GM23338 (cell line): Measurements from ENCODE around the gene MED13L.

ENCODE experiments used
- CREB1 ChIP-seq: fragments of 250-450 bp; sonication (Bioruptor Pico); IDR thresholded peaks from 2 replicates; pipeline ENCODE4 v1.5.0; 2020; ENCODE audit warnings: low read depth, mild to moderate bottlenecking, moderate library complexity
- EZH2 ChIP-seq: fragments of 200-600 bp; sonication (generic); IDR thresholded peaks from one replicate; pipeline ENCODE4 v1.8.0; 2017; ENCODE audit warnings: antibody characterized with exemption, mild to moderate bottlenecking, low read depth; ENCODE audit not compliant: unreplicated experiment
- EZH2phosphoT487 ChIP-seq: fragments of 200-600 bp; sonication (generic); IDR thresholded peaks from one replicate; pipeline ENCODE4 v1.8.1; 2018; ENCODE audit warnings: antibody characterized with exemption; ENCODE audit not compliant: unreplicated experiment
- JUNB ChIP-seq: IDR thresholded peaks from one replicate; pipeline ENCODE4 v1.6.1; 2016; ENCODE audit warnings: antibody characterized with exemption; ENCODE audit not compliant: unreplicated experiment
- POLR2AphosphoS5 ChIP-seq: IDR thresholded peaks from 2 replicates; pipeline ENCODE4 v1.6.1; 2016; ENCODE audit warnings: antibody characterized with exemption, low read depth
- STAT1 ChIP-seq: IDR thresholded peaks from one replicate; pipeline ENCODE4 v1.6.1; 2016; ENCODE audit warnings: antibody characterized with exemption; ENCODE audit not compliant: unreplicated experiment
- ZNF331 ChIP-seq: fragments of 250-450 bp; sonication (Bioruptor Pico); IDR thresholded peaks from 2 replicates; pipeline ENCODE4 v1.5.0; 2020; ENCODE audit warnings: low read depth, mild to moderate bottlenecking, moderate library complexity
- TF ChIP-seq, protein P1 (sequence below), 2 experiments: fragments of 200-600 bp in 1 of 2; sonication (generic) in 1 of 2; conservative IDR thresholded peaks; 2 replicates each; pipeline versions ENCODE4 v1.5.1 to v1.6.1; 2016 to 2017; ENCODE audit warnings: antibody characterized with exemption in 2 of 2, low read depth in 2 of 2, mild to moderate bottlenecking in 2 of 2, moderate library complexity in 1 of 2
- TF ChIP-seq, protein P2 (sequence below): IDR thresholded peaks from one replicate; pipeline ENCODE4 v1.6.1; 2018; ENCODE audit warnings: antibody characterized with exemption; ENCODE audit not compliant: unreplicated experiment

DNA sequence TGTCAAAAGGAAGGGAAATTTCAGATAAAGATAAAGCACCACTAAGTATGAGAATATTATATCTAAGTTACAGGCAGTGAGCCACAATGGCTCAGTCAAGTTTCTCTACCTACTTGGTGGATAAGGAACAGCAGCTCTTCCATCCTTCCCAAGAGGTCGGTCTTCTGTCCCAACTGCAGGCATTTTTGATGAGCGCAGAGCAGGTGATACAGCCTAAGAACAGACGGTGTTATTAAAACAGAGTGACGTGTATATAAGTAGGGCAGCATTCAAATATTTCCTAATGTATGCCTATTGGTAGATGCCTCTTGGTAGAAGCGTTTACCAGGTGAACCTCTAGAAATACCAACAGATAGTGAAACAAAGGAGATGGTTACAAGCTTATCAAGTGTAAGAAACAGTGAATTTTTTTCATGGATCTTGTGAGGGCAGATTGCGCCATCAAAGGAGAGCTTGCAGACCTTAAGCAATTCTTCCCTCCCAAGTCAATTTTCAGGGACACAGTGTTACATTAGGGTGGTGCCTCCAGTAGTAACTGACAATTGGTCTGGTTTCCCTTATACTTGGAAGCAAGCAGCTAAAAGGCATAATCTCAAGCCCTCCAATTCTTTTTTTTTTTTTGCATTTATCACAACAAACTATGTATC, 274.5 kb downstream of the MED13L start:
- TF ChIP-seq EZH2 (no peak), EZH2phosphoT487 (no peak), POLR2AphosphoS5 (no peak), CREB1 (CRISPR knock-in tag) (no peak), STAT1 (no peak), ZNF331 (CRISPR knock-in tag) (no peak), JUNB (no peak)
- TF ChIP-seq, protein P1, sequence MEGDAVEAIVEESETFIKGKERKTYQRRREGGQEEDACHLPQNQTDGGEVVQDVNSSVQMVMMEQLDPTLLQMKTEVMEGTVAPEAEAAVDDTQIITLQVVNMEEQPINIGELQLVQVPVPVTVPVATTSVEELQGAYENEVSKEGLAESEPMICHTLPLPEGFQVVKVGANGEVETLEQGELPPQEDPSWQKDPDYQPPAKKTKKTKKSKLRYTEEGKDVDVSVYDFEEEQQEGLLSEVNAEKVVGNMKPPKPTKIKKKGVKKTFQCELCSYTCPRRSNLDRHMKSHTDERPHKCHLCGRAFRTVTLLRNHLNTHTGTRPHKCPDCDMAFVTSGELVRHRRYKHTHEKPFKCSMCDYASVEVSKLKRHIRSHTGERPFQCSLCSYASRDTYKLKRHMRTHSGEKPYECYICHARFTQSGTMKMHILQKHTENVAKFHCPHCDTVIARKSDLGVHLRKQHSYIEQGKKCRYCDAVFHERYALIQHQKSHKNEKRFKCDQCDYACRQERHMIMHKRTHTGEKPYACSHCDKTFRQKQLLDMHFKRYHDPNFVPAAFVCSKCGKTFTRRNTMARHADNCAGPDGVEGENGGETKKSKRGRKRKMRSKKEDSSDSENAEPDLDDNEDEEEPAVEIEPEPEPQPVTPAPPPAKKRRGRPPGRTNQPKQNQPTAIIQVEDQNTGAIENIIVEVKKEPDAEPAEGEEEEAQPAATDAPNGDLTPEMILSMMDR (conservative IDR thresholded peaks at IDR 0.05; ENCODE audit: low read depth in 2 of 2): no peak
- TF ChIP-seq, protein P2, sequence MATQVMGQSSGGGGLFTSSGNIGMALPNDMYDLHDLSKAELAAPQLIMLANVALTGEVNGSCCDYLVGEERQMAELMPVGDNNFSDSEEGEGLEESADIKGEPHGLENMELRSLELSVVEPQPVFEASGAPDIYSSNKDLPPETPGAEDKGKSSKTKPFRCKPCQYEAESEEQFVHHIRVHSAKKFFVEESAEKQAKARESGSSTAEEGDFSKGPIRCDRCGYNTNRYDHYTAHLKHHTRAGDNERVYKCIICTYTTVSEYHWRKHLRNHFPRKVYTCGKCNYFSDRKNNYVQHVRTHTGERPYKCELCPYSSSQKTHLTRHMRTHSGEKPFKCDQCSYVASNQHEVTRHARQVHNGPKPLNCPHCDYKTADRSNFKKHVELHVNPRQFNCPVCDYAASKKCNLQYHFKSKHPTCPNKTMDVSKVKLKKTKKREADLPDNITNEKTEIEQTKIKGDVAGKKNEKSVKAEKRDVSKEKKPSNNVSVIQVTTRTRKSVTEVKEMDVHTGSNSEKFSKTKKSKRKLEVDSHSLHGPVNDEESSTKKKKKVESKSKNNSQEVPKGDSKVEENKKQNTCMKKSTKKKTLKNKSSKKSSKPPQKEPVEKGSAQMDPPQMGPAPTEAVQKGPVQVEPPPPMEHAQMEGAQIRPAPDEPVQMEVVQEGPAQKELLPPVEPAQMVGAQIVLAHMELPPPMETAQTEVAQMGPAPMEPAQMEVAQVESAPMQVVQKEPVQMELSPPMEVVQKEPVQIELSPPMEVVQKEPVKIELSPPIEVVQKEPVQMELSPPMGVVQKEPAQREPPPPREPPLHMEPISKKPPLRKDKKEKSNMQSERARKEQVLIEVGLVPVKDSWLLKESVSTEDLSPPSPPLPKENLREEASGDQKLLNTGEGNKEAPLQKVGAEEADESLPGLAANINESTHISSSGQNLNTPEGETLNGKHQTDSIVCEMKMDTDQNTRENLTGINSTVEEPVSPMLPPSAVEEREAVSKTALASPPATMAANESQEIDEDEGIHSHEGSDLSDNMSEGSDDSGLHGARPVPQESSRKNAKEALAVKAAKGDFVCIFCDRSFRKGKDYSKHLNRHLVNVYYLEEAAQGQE: no peak
